Cortex of kidney (tissue), 1 donor: ENCODE results near the gene SNRPD3.
"Not testable (repeated sequence)": the region's sequence is repeated elsewhere in the genome, so short reads cannot be mapped to it uniquely, and the experiment has no call there.

ENCODE experiments used
- DNase-seq: peaks from one replicate; lab custom pipeline; 2025; lab: John Stamatoyannopoulos, UW

Gene SNRPD3

GRCh38 chr22:24609888-24610287 lies 54.1 kb downstream of the SNRPD3 start:
- not testable (repeated sequence) for DNase-seq

GRCh38 chr22:24614794-24615193 lies 59.0 kb downstream of the SNRPD3 start:
- DNase-seq: not testable (repeated sequence)

GRCh38 chr22:24621244-24621643 lies 65.4 kb downstream of the SNRPD3 start:
- DNase-seq: not testable (repeated sequence)

GRCh38 chr22:24622596-24622995 lies 66.8 kb downstream of the SNRPD3 start:
- DNase-seq: not testable (repeated sequence)
